Glutamatergic neuron (in vitro differentiated cells): ENCODE data around the gene MCCC2. TPM values are rescaled to one million over a fixed set of nuclear protein-coding genes. Genes with fewer than 3 reads are reported as not detected.

Experiments used
- DNase-seq: peaks from one replicate; pipeline ENCODE4 v3.0.0; 2022
- H3K27ac Mint-ChIP-seq: one replicate; pipeline ENCODE4 v1.8.0; 2020; ENCODE audit warnings: mild to moderate bottlenecking, mixed read lengths, inconsistent platforms; ENCODE audit not compliant: unreplicated experiment
- H3K27me3 Mint-ChIP-seq: one replicate; pipeline ENCODE4 v1.8.0; 2020; ENCODE audit warnings: mild to moderate bottlenecking, moderate library complexity, mixed read lengths, inconsistent platforms; ENCODE audit not compliant: unreplicated experiment
- H3K36me3 Mint-ChIP-seq: one replicate; pipeline ENCODE4 v1.8.0; 2020; ENCODE audit warnings: mild to moderate bottlenecking, mixed read lengths, inconsistent platforms; ENCODE audit not compliant: unreplicated experiment
- H3K4me1 Mint-ChIP-seq: one replicate; pipeline ENCODE4 v1.8.0; 2020; ENCODE audit warnings: mild to moderate bottlenecking, low read depth, mixed read lengths, inconsistent platforms; ENCODE audit not compliant: unreplicated experiment
- H3K4me3 Mint-ChIP-seq: one replicate; pipeline ENCODE4 v1.8.0; 2020; ENCODE audit warnings: mild to moderate bottlenecking, mixed read lengths, inconsistent platforms; ENCODE audit not compliant: unreplicated experiment
- H3K9me3 Mint-ChIP-seq: one replicate; pipeline ENCODE4 v1.8.0; 2020; ENCODE audit warnings: mild to moderate bottlenecking, moderate library complexity, mixed read lengths, inconsistent platforms; ENCODE audit not compliant: unreplicated experiment
- CTCF ChIP-seq: fragments of 200-600 bp; sonication (generic); IDR thresholded peaks from one replicate; pipeline ENCODE4 v1.5.0; 2021; ENCODE audit not compliant: partially characterized antibody, unreplicated experiment
- total RNA-seq: library from RNA; stranded (reverse); fragmentation: NEBNext Ultra II Directional; extraction: Animal tissue kit (Norgen Biotek cat#: 25700); gene quantifications from one replicate; pipeline ENCODE4 v1.2.1, GENCODE V29; 2021; ENCODE audit not compliant: unreplicated experiment

MCCC2 gene
- total RNA-seq, 1 donor from 2014 or later: 17.3 TPM

DNA sequence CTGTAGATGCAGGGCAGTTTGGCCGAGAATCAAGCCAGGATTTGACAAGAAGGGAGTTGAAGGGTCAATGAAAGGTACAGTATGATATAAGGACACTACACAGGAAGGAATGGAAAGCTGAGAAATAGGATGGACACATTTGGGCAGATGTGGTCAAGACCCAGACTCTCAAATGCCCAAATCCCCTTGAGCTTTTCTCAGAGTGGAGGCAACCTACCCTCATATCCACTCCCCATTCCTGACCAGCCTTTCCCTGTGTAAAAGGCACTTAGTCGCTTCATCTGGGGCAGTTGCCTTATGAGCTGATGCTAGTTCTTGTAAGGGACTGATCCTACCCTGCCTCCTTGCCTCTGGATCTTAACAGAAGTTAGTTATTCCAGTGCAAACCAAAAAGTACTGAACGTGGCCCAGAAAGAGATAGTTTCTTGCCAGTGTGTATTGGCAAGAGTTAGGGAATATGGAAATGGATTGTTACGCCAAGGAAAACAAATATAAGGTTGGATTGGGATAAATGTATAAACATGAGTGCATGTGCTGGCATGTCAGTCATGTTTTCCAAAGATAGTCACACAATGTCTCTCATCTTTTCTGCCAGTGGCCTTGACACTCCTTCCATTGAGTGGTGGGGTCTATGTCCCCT lies 4.1 kb upstream of the MCCC2 start:
- Mint-ChIP-seq H3K4me1 (peaks cover 2% of the 10 kb centered on the region), H3K9me3 (peaks cover 2% of the 10 kb centered on the region), H3K27ac (no peak overlapping the region), H3K4me3 (no peak overlapping the region), H3K27me3 (peaks cover 2% of the 10 kb centered on the region), H3K36me3 (peaks cover 8% of the 10 kb centered on the region)
- TF ChIP-seq CTCF: no peak
- no peak for DNase-seq

GRCh38 chr5:71586052-71586940 lies 844 bp upstream of the MCCC2 start:
- no peak for DNase-seq
- Mint-ChIP-seq H3K27me3 (peaks cover 2% of the 10 kb centered on the region), H3K4me1 (peaks cover 2% of the 10 kb centered on the region), H3K36me3 (no peaks in the 10 kb centered on the region), H3K9me3 (peaks cover 2% of the 10 kb centered on the region), H3K27ac (peak overlapping the region; percentile 84), H3K4me3 (peak overlapping the region; percentile 98)
- no peak for TF ChIP-seq CTCF

DNA sequence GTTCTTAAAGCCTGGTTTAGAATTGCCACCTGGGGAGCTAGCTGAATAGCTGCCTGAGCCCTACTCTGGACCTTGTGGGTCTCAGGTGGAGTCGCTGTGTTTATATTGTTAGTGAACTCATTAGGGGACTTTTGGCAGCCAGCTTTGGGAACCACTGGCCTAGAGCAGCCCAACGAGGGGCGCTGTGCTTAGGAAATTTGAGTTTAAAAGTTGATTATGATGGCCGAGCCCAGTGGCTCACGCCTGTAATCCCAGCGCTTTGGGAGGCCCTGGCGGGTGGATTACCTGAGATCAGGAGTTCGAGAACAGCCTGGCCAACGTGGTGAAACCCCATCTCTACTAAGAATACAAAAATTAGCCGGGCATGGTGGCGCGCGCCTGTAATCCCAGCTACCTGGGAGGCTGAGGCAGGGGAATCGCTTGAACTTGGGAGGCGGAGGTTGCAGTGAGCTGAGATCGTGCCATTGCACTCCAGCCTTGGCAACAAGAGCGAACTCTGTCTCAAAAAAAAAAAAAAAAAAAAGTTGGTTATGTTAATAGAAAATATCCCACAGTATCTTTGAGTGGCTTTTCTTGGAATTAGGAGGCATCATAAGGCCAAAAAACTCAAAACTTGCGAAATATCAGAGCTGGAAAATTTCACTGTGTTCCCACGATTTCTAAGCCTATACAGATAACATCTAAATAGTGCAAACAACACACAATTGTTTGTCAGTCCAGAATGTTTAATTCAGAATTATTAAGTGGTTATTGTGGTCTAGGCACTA lies 809 bp downstream of the MCCC2 start:
- Mint-ChIP-seq H3K27ac (no peak overlapping the region), H3K9me3 (peaks cover 2% of the 10 kb centered on the region), H3K27me3 (peaks cover 2% of the 10 kb centered on the region), H3K4me3 (peak overlapping the region; percentile 91), H3K36me3 (no peaks in the 10 kb centered on the region), H3K4me1 (peaks cover 2% of the 10 kb centered on the region)
- DNase-seq: no peak
- TF ChIP-seq CTCF: no peak

GRCh38 chr5:71588533-71588885 lies 1.4 kb downstream of the MCCC2 start:
- Mint-ChIP-seq H3K36me3 (no peaks in the 10 kb centered on the region), H3K9me3 (peaks cover 2% of the 10 kb centered on the region), H3K4me1 (peaks cover 2% of the 10 kb centered on the region), H3K27me3 (peaks cover 2% of the 10 kb centered on the region), H3K4me3 (no peak overlapping the region), H3K27ac (no peak overlapping the region)
- TF ChIP-seq CTCF: no peak
- no peak for DNase-seq
